Endodermal cell (in vitro differentiated cells): ENCODE results near the gene ZRANB3. TPM values are rescaled to one million over a fixed set of nuclear protein-coding genes. Genes with fewer than 3 reads are reported as not detected.

Experiments
- DNase-seq: peaks from one replicate; pipeline ENCODE4 v3.0.0-alpha.2; 2017
- H3K27ac ChIP-seq: 2 replicates; pipeline ENCODE4 v1.5.1; 2013; ENCODE audit warnings: mild to moderate bottlenecking, low read depth, low read length, moderate library complexity
- H3K27me3 ChIP-seq: 2 replicates; pipeline ENCODE4 v1.6.1; 2013; ENCODE audit warnings: mild to moderate bottlenecking, low read length, moderate library complexity; ENCODE audit not compliant: insufficient read depth, control insufficient read depth, poor library complexity, severe bottlenecking
- H3K36me3 ChIP-seq: 2 replicates; pipeline ENCODE4 v1.7.0; 2013; ENCODE audit warnings: mild to moderate bottlenecking, low read length, moderate library complexity; ENCODE audit not compliant: control insufficient read depth, insufficient read depth
- H3K4me1 ChIP-seq: one replicate; pipeline ENCODE4 v1.7.0; 2013; ENCODE audit warnings: low read length; ENCODE audit not compliant: control insufficient read depth, insufficient read depth
- H3K4me3 ChIP-seq: 2 replicates; pipeline ENCODE4 v1.5.1; 2013; ENCODE audit warnings: mild to moderate bottlenecking, low read length, moderate library complexity
- H3K9ac ChIP-seq: 2 replicates; pipeline ENCODE4 v1.6.1; 2013; ENCODE audit warnings: mild to moderate bottlenecking, low read length, moderate library complexity; ENCODE audit not compliant: poor library complexity, severe bottlenecking; ENCODE audit errors: extremely low read depth
- H3K9me3 ChIP-seq: 2 replicates; pipeline ENCODE4 v1.6.1; 2013; ENCODE audit warnings: mild to moderate bottlenecking, low read length, moderate library complexity; ENCODE audit not compliant: control insufficient read depth
- H3K27ac Mint-ChIP-seq: 2 replicates; pipeline ENCODE4 v1.8.0; 2020; ENCODE audit warnings: mixed read lengths
- H3K27me3 Mint-ChIP-seq: 2 replicates; pipeline ENCODE4 v1.8.0; 2021; ENCODE audit warnings: mild to moderate bottlenecking, mixed read lengths; ENCODE audit not compliant: insufficient read depth
- H3K36me3 Mint-ChIP-seq: 2 replicates; pipeline ENCODE4 v1.8.0; 2020; ENCODE audit warnings: low read depth, mixed read lengths
- H3K4me1 Mint-ChIP-seq: 2 replicates; pipeline ENCODE4 v1.8.0; 2020; ENCODE audit warnings: mixed read lengths
- H3K4me3 Mint-ChIP-seq: 2 replicates; pipeline ENCODE4 v1.8.0; 2020; ENCODE audit warnings: mild to moderate bottlenecking, moderate library complexity, mixed read lengths
- H3K9me3 Mint-ChIP-seq: 2 replicates; pipeline ENCODE4 v1.8.0; 2020; ENCODE audit warnings: mild to moderate bottlenecking, mixed read lengths
- CTCF ChIP-seq: fragments of 200-600 bp; sonication (generic); conservative IDR thresholded peaks from 2 replicates; pipeline ENCODE4 v1.5.0; 2021; ENCODE audit warnings: antibody characterized with exemption, mild to moderate bottlenecking
- WGBS, 2 experiments: methylation state at CpG; one replicate each; pipeline versions ENCODE4 v1.1.5 to v1.1.7; 2013; ENCODE audit warnings: missing lambda C conversion rate in 2 of 2, mixed read lengths in 1 of 2; ENCODE audit not compliant: insufficient coverage in 1 of 2, insufficient read length in 1 of 2; 5-methylcytosine and 5-hydroxymethylcytosine counted together
- total RNA-seq, 2 donors: library from RNA; stranded (reverse); fragmentation: NEBNext Ultra II Directional in 1 of 2; extraction: Animal tissue kit (Norgen Biotek cat#: 25700) in 1 of 2; gene quantifications; 2 replicates in 1 of 2; 3 replicates in 1 of 2; pipeline ENCODE4 v1.2.1, GENCODE V29; 2021

ZRANB3 gene
- total RNA-seq, 2 donors from 2014 or later = 17.2 to 20.7 TPM

DNA sequence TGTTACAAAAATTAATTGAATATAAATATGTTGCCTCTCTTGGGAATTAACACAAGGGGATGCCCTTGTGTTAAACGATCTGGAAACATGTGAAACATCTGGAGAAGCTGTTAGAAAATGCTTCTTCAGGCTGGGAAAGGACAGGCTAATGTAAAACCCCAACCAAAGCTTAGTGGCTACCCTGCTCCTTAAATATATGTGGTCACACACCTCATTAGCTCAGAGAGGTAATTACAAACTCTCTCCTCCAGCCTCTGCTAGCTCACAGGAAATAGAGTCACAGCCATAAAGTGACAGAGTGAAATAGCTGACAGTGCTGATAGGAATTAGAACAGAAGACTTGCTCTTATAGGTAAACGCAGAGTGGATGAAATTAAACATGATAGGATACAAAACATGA is 323.0 kb downstream of the ZRANB3 start:
- WGBS, 2 experiments = 83 to 94% methylated on average over 1 to 2 of the region's 2 CpGs
- no peaks in the 10 kb centered on the region for H3K9me3 ChIP-seq
- no peak for TF ChIP-seq CTCF
- no peaks in the 10 kb centered on the region for H3K27me3 ChIP-seq
- H3K4me3 ChIP-seq = no peak overlapping the region
- H3K9ac ChIP-seq = no peak overlapping the region
- Mint-ChIP-seq H3K4me3 (no peak overlapping the region), H3K9me3 (no peaks in the 10 kb centered on the region), H3K27ac (no peak overlapping the region), H3K4me1 (peaks cover 6% of the 10 kb centered on the region), H3K36me3 (no peaks in the 10 kb centered on the region), H3K27me3 (no peaks in the 10 kb centered on the region)
- no peak for DNase-seq
- no peak overlapping the region for H3K27ac ChIP-seq
- H3K36me3 ChIP-seq = no peaks in the 10 kb centered on the region
- H3K4me1 ChIP-seq = no peaks in the 10 kb centered on the region

- DNase-seq = no peak
- H3K27me3 Mint-ChIP-seq = no peaks in the 10 kb centered on the region
- TF ChIP-seq CTCF = no peak
- Histone ChIP-seq H3K4me1 (no peaks in the 10 kb centered on the region), H3K9ac (no peak overlapping the region), H3K9me3 (no peaks in the 10 kb centered on the region), H3K27ac (no peak overlapping the region), H3K4me3 (no peak overlapping the region), H3K36me3 (no peaks in the 10 kb centered on the region), H3K27me3 (no peaks in the 10 kb centered on the region)
- no peak overlapping the region for H3K4me3 Mint-ChIP-seq
- WGBS, 2 experiments = 86 to 89% methylated on average over 3 of the region's 3 CpGs
- H3K27ac Mint-ChIP-seq = no peak overlapping the region
- H3K9me3 Mint-ChIP-seq = no peaks in the 10 kb centered on the region
- no peaks in the 10 kb centered on the region for H3K36me3 Mint-ChIP-seq
- no peaks in the 10 kb centered on the region for H3K4me1 Mint-ChIP-seq
Measured at GRCh38 chr2:135203944-135204343, 327.1 kb downstream of the ZRANB3 start.

DNA sequence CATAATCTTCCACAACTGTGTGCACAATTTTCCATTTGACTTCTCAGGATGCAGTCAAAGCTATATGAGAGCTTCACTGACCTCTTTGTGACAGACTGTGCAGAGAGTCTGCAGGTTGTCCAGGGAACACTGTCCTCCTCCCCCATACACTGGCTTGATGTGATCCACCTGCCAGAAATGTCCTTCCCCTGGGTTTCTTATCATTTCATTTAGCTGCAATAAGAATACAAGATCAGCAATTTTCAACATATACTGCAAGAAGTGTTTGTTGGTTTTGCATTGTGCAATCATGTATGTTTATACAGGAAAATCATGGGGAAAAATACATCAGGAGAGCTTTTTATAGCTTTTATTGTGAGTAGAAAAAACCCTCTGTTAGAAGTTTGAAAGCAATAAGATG is 328.3 kb downstream of the ZRANB3 start:
- H3K27ac Mint-ChIP-seq = no peak overlapping the region
- no peaks in the 10 kb centered on the region for H3K9me3 Mint-ChIP-seq
- no peak overlapping the region for H3K4me3 Mint-ChIP-seq
- Histone ChIP-seq H3K9me3 (no peaks in the 10 kb centered on the region), H3K4me3 (no peak overlapping the region), H3K27me3 (no peaks in the 10 kb centered on the region), H3K9ac (no peak overlapping the region), H3K27ac (no peak overlapping the region), H3K36me3 (no peaks in the 10 kb centered on the region), H3K4me1 (no peaks in the 10 kb centered on the region)
- H3K27me3 Mint-ChIP-seq = no peaks in the 10 kb centered on the region
- no peaks in the 10 kb centered on the region for H3K36me3 Mint-ChIP-seq
- H3K4me1 Mint-ChIP-seq = no peaks in the 10 kb centered on the region
- DNase-seq = no peak
- no peak for TF ChIP-seq CTCF
